Karpas-422 (cell line): Measurements from ENCODE around the gene CCT4. TPM values are rescaled to one million over a fixed set of nuclear protein-coding genes. Genes with fewer than 3 reads are reported as not detected.

Source experiments
- DNase-seq: peaks from one replicate; pipeline ENCODE4 v3.0.0-alpha.2; 2015
- H2AFZ ChIP-seq: fragments of 200-600 bp; sonication (generic); 2 replicates; pipeline ENCODE4 v1.6.1; 2014; ENCODE audit warnings: antibody characterized with exemption, low read length, mixed read lengths
- H3K27ac ChIP-seq: fragments of 200-600 bp; sonication (generic); 2 replicates; pipeline ENCODE4 v1.5.1; 2014; ENCODE audit warnings: mild to moderate bottlenecking, low read length, moderate library complexity
- H3K27me3 ChIP-seq: fragments of 200-600 bp; sonication (generic); 2 replicates; pipeline ENCODE4 v1.6.1; 2014; ENCODE audit warnings: low read length, mixed read lengths
- H3K36me3 ChIP-seq: fragments of 200-600 bp; sonication (generic); 2 replicates; pipeline ENCODE4 v1.6.1; 2014; ENCODE audit warnings: low read length, mixed read lengths; ENCODE audit not compliant: insufficient read depth
- H3K4me1 ChIP-seq: fragments of 200-600 bp; sonication (generic); 2 replicates; pipeline ENCODE4 v1.6.1; 2014; ENCODE audit warnings: mild to moderate bottlenecking, low read length, mixed read lengths
- H3K4me2 ChIP-seq: fragments of 200-600 bp; sonication (generic); 2 replicates; pipeline ENCODE4 v1.6.1; 2014; ENCODE audit warnings: low read length, low read depth, mild to moderate bottlenecking; ENCODE audit not compliant: poor library complexity, severe bottlenecking
- H3K4me3 ChIP-seq: fragments of 200-600 bp; sonication (generic); 2 replicates; pipeline ENCODE4 v1.5.1; 2014; ENCODE audit warnings: mild to moderate bottlenecking, antibody characterized with exemption, low read length, mixed read lengths
- H3K79me2 ChIP-seq: fragments of 200-600 bp; sonication (generic); 2 replicates; pipeline ENCODE4 v1.6.1; 2014; ENCODE audit warnings: mild to moderate bottlenecking, low read length, mixed read lengths
- H3K9ac ChIP-seq: fragments of 200-600 bp; sonication (generic); 2 replicates; pipeline ENCODE4 v1.6.0; 2014; ENCODE audit warnings: low read length
- H3K9me2 ChIP-seq: fragments of 200-600 bp; sonication (generic), shearing (Covaris generic); replicated peaks from 2 replicates; pipeline ENCODE4 v1.6.0; 2014; ENCODE audit warnings: mild to moderate bottlenecking, low read length, moderate library complexity; ENCODE audit not compliant: insufficient read depth
- H3K9me3 ChIP-seq: fragments of 300-700, 200-600 bp; sonication (generic); 2 replicates; pipeline ENCODE4 v1.6.1; 2014; ENCODE audit warnings: low read length, mixed read lengths
- H4K20me1 ChIP-seq: fragments of 200-600 bp; sonication (generic); 2 replicates; pipeline ENCODE4 v1.6.1; 2014; ENCODE audit warnings: mild to moderate bottlenecking, antibody characterized with exemption, low read length, low read depth; ENCODE audit not compliant: insufficient read depth
- total RNA-seq: library from RNA; depleted of rRNA; stranded (reverse); fragments of >200 nt; shearing (Covaris generic); gene quantifications from 2 replicates; pipeline ENCODE4 v1.2.3, GENCODE V29; 2014; ENCODE audit warnings: low replicate concordance; rRNA removed

Gene CCT4, protein sequence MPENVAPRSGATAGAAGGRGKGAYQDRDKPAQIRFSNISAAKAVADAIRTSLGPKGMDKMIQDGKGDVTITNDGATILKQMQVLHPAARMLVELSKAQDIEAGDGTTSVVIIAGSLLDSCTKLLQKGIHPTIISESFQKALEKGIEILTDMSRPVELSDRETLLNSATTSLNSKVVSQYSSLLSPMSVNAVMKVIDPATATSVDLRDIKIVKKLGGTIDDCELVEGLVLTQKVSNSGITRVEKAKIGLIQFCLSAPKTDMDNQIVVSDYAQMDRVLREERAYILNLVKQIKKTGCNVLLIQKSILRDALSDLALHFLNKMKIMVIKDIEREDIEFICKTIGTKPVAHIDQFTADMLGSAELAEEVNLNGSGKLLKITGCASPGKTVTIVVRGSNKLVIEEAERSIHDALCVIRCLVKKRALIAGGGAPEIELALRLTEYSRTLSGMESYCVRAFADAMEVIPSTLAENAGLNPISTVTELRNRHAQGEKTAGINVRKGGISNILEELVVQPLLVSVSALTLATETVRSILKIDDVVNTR
- total RNA-seq, result 209 and 326 TPM in 2 replicates

DNA sequence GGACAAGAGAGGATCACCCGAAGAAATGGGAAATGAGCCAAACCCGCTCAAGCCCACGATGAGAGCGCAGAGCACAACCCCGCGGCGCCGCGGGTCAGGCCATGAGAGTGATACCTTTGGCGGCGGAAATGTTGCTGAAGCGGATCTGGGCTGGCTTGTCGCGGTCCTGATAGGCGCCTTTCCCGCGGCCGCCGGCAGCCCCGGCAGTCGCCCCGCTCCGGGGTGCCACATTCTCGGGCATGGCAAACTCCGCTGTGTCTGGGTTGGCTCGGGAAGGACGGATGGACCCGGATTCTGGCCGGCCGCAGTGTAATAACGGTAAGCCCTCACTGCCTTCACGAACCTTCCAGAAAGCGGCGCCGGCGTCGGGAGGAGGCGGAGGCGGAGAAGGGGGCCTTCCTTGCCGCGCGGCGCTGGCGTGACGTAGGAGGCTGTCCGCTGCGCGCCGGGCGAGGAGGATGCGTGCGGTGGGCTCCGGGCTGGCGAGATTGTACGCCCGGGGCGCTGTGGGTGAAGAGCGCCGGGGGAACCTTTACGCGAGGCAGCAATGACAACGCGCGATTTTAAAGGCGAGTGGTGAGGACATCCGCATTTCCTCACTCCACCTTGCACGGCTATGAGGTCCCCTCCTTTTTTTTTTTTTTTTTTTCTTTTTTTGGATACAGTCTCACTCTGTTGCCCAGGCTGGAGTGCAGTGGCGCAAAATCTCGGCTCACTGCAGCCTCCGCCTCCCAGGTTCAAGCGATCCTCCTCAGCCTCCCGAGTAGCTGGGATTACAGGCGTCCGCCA lies at the start of gene CCT4:
Gene CCT4, minus strand, starts transcription at position 390 of the 789 bp plus-strand sequence. Its CDS starts 149 bp downstream, at position 241.
- Histone ChIP-seq H3K9me3 (no peaks in the 10 kb centered on the region), H3K79me2 (peaks cover 54% of the 10 kb centered on the region), H3K4me3 (peak within 1 kb of the TSS; percentile 94), H3K9ac (peak within 1 kb of the TSS; percentile 97), H3K27ac (peak within 1 kb of the TSS; percentile 85), H3K4me1 (peaks cover 21% of the 10 kb centered on the region), H3K4me2 (peak within 1 kb of the TSS; percentile 78), H3K27me3 (no peaks in the 10 kb centered on the region), H3K9me2 (no peaks in the 10 kb centered on the region), H3K36me3 (peaks cover 38% of the 10 kb centered on the region), H4K20me1 (peaks cover 35% of the 10 kb centered on the region), H2AFZ (peak within 1 kb of the TSS; percentile 34)
- DNase-seq, result peak; percentile 98

DNA sequence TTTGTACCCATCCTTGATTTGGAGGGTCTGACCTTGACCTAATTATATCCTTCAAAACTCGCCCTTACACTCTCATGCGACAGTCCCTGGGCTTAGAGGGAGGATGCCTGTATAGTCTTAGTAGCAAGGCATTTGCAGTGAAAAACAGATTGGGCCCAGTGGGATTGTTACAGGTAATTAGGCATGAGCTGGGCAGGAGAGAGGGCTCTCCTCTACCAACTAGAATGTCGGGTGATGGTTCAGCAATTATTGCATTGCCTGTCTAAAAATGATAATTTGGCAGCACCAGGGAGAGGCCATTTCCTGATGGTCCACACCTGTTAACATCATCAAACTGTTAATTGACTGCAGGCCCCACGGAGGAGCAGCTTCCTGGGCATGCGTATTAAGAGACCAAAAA lies 49.4 kb upstream of the CCT4 start:
- H4K20me1 ChIP-seq, result peaks cover 12% of the 10 kb centered on the region; the same call in 1 of the 2 replicates
- H3K36me3 ChIP-seq, result no peaks in the 10 kb centered on the region
- H3K27ac ChIP-seq, result no peak overlapping the region

DNA sequence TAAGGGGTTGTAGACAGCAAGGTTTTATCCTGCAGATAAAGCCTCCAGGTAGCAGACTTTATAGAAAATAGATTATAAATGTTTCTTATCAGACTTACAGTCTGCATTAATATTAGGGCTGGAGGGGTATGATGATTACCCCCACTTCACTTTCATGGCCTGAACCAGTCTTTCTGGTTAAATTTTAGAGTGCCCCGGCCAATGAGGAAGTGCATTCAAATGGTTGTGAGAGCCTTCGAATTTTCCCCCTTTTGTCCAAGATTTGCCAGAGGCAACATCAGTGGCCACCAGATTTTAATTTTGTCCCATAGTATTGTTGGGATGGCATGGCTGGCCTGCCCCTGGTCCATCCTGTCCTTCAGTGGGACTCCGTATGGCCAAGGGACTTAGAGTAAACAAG lies 48.6 kb upstream of the CCT4 start:
- no peak for DNase-seq
- Histone ChIP-seq H4K20me1 (peaks cover 12% of the 10 kb centered on the region; the same call in 1 of the 2 replicates), H3K27ac (no peak overlapping the region), H3K4me1 (no peaks in the 10 kb centered on the region), H3K9ac (no peak overlapping the region), H3K9me3 (no peaks in the 10 kb centered on the region), H3K9me2 (no peaks in the 10 kb centered on the region), H2AFZ (no peak overlapping the region), H3K4me2 (no peak overlapping the region), H3K27me3 (no peaks in the 10 kb centered on the region), H3K79me2 (no peaks in the 10 kb centered on the region), H3K36me3 (no peaks in the 10 kb centered on the region), H3K4me3 (no peak overlapping the region)

More for the DNA sequence above, 49.4 kb upstream of the CCT4 start:
- H3K9me2 ChIP-seq, result no peaks in the 10 kb centered on the region
- no peak overlapping the region for H3K4me2 ChIP-seq
- no peak overlapping the region for H3K9ac ChIP-seq
- H3K4me1 ChIP-seq, result no peaks in the 10 kb centered on the region
- no peak overlapping the region for H3K4me3 ChIP-seq
- H3K27me3 ChIP-seq, result no peaks in the 10 kb centered on the region
- no peak for DNase-seq
- no peaks in the 10 kb centered on the region for H3K9me3 ChIP-seq
- H3K79me2 ChIP-seq, result no peaks in the 10 kb centered on the region
- no peak overlapping the region for H2AFZ ChIP-seq

DNA sequence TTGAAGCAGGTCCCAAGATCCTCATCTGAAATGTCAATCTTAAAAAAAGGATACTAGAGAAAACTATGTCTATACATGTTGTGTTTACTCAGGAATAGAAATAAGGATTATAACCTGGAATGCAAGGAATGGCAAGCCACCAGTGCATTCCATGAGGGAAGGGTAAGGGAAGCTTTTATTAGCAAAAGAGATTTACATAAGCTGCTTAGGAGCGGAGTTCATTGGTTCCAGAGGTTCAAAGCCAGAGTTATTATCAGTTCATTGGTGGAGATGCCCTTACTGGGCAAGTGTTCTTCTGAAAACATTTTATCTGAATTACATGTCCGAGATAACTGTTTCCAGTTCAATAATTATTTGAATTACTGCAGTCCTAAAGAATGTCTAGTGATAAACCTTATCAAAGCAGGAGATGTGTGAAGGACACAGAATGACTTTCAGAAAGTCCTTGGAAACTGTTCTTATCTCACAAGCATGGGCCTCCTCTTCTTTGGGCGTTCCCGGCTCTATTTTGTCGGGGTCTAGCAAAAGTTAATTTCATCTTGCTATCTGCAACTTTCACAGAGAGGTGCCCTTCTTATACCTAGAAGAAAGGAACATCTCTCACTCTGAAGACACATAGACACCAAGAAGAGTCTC lies 40.5 kb upstream of the CCT4 start:
- Histone ChIP-seq H3K79me2 (no peaks in the 10 kb centered on the region), H3K4me3 (no peak overlapping the region), H3K27me3 (no peaks in the 10 kb centered on the region), H3K9ac (no peak overlapping the region), H3K9me2 (no peaks in the 10 kb centered on the region), H2AFZ (no peak overlapping the region), H3K4me2 (no peak overlapping the region), H3K36me3 (no peaks in the 10 kb centered on the region), H3K9me3 (no peaks in the 10 kb centered on the region), H3K4me1 (peaks cover 7% of the 10 kb centered on the region), H3K27ac (no peak overlapping the region), H4K20me1 (0 out of 2 replicates have a peak, but pooled peaks cover 3% of the 10 kb centered on the region)
- no peak for DNase-seq

DNA sequence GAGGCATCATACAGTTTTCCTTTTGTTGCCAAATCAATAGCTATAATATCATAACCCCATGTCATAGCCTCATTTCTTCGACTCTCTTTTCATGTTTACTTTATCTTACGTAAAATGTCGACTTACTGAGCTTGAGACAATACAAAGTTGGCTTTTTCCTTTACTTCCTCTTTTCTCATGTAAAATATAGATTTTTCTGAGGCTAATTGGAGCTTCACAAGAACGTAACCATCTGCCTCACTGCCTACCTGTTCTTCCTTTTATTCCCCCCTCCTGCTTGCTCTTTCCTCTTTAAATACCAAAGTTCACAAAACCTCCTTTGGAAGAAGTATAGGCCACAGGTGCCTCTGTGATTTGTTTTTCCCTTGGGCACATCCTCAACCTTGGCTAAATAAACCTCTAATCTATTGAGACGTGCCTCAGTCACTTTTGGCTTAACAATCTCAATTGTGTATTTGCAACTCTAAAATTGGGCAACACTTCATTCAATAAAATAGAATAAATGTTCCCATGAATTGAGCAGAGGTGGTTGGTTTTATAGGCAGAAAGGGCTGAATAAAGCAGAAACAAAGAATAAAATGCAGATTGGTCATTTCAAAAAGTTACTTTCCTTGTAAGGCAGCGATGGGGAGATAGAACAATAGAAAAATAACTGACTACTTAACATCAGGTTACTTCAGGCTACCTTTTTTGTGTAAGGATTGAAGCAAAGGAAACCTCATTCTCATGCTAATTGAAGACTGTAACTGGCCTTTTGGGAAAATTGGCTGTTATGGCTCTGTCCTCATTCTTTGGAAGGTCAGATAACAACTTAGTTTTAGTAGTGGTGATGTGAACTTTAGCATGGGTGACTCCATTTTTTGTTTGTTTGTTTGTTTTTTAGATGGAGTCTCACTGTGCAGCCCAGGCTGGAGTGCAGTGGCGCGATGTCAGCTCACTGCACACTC lies 38.3 kb upstream of the CCT4 start:
- no peaks in the 10 kb centered on the region for H3K9me2 ChIP-seq
- no peaks in the 10 kb centered on the region for H3K79me2 ChIP-seq
- H3K9ac ChIP-seq, result no peak overlapping the region
- no peak overlapping the region for H2AFZ ChIP-seq
- no peaks in the 10 kb centered on the region for H3K36me3 ChIP-seq
- H3K4me1 ChIP-seq, result peaks cover 7% of the 10 kb centered on the region
- 0 out of 2 replicates have a peak, but pooled peaks cover 3% of the 10 kb centered on the region for H4K20me1 ChIP-seq
- H3K9me3 ChIP-seq, result no peaks in the 10 kb centered on the region
- no peak overlapping the region for H3K4me3 ChIP-seq
- H3K27me3 ChIP-seq, result no peaks in the 10 kb centered on the region
- H3K4me2 ChIP-seq, result no peak overlapping the region
- DNase-seq, result peak; percentile 50
- no peak overlapping the region for H3K27ac ChIP-seq

DNA sequence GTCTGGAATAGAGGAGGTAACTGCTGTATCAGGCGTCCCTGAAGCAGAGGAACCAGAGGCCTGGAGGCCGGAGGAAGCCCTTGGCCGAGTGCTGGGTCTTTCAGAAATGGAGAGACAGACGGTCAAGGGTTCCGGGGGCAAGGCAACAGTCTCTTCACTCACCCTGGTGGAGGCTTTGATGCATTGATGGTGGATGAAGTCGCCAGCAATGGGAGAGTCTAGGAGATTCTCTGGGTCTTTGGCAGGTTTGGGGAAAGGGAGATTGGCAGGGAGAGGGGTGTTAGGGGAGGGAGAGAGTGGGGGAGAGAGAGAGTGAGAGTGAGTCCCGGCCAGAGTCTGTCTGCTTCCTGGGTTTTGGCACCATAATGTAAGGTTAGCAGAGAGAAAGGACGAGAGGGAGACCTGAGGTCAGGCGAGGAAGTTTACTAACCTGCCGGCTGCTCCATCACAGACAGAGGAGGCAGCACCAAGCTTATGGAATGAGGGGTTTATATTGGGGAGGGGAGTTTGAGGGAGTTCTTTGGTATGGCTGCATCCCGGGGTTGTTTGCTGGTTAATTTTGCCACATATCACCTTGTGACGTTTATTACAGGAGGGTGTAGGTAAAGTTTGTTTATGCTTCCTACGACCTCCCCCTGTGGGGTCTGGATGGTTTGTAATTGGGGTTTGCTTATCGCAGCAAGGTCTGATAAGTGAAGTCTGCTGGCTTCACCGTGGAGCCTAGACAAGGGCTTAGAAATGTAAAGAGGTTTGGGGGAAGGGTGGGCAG lies 36.6 kb upstream of the CCT4 start:
- H3K4me2 ChIP-seq, result no peak overlapping the region
- no peaks in the 10 kb centered on the region for H3K9me3 ChIP-seq

DNA sequence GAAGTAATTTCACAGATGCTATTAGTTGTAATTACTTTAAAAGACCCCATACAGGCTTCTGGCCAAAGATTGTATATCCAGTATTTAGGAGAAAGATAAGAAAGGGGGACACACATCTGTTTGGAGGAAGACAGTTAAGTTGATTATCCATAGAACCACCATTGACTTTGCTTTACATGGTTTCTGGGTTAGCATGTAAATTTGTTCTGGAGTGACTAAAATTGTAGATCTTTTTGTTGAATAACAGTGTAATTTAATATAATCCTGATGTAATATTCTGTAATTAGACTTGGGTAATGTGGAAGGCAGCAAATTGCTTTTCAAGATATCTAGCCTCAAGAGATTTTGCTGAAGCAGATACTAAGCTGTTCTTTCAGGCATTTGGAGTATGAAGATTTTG lies 34.3 kb upstream of the CCT4 start:
- no peaks in the 10 kb centered on the region for H3K36me3 ChIP-seq
- no peaks in the 10 kb centered on the region for H3K27me3 ChIP-seq

More for the DNA sequence above, 36.6 kb upstream of the CCT4 start:
- Histone ChIP-seq H3K4me1 (peaks cover 7% of the 10 kb centered on the region), H3K9ac (no peak overlapping the region), H3K9me2 (no peaks in the 10 kb centered on the region), H3K79me2 (no peaks in the 10 kb centered on the region), H3K27ac (no peak overlapping the region), H4K20me1 (no peaks in the 10 kb centered on the region), H3K4me3 (no peak overlapping the region), H2AFZ (no peak overlapping the region), H3K27me3 (no peaks in the 10 kb centered on the region), H3K36me3 (no peaks in the 10 kb centered on the region)
- DNase-seq, result no peak

More for the DNA sequence above, 34.3 kb upstream of the CCT4 start:
- Histone ChIP-seq H3K4me3 (no peak overlapping the region), H3K4me1 (peaks cover 10% of the 10 kb centered on the region), H3K9me2 (no peaks in the 10 kb centered on the region), H3K27ac (no peak overlapping the region), H4K20me1 (no peaks in the 10 kb centered on the region), H3K9me3 (no peaks in the 10 kb centered on the region), H3K4me2 (no peak overlapping the region), H3K79me2 (no peaks in the 10 kb centered on the region), H2AFZ (no peak overlapping the region), H3K9ac (no peak overlapping the region)
- DNase-seq, result no peak
